ENCODE data around the gene PSMC5. TPM values are rescaled to one million over a fixed set of nuclear protein-coding genes. Genes with fewer than 3 reads are reported as not detected.

Gene PSMC5
- total RNA-seq, 1 donor from 2014 or later, result 133 TPM

- Mint-ChIP-seq H3K4me1 (ENCODE audit: low read depth, unreplicated experiment) (peaks cover 8% of the 10 kb centered on the region), H3K27ac (ENCODE audit: unreplicated experiment) (no peak overlapping the region), H3K9me3 (ENCODE audit: unreplicated experiment) (peaks cover 5% of the 10 kb centered on the region), H3K27me3 (ENCODE audit: unreplicated experiment) (peaks cover 6% of the 10 kb centered on the region), H3K36me3 (ENCODE audit: unreplicated experiment) (no peaks in the 10 kb centered on the region), H3K4me3 (ENCODE audit: unreplicated experiment) (no peak overlapping the region)
- DNase-seq, result no peak
- no peak for TF ChIP-seq CTCF (IDR thresholded peaks at IDR 0.05; ENCODE audit: partially characterized antibody, unreplicated experiment)
These were observed 6.0 kb downstream of the PSMC5 start for GRCh38 chr17:63833026-63833740.

GRCh38 chr17:63833741-63834373, 6.6 kb downstream of the PSMC5 start:
- H3K4me3 Mint-ChIP-seq (ENCODE audit: unreplicated experiment), result no peak overlapping the region
- peaks cover 4% of the 10 kb centered on the region for H3K9me3 Mint-ChIP-seq (ENCODE audit: unreplicated experiment)
- no peaks in the 10 kb centered on the region for H3K36me3 Mint-ChIP-seq (ENCODE audit: unreplicated experiment)
- no peak overlapping the region for H3K27ac Mint-ChIP-seq (ENCODE audit: unreplicated experiment)
- no peak for DNase-seq
- H3K27me3 Mint-ChIP-seq (ENCODE audit: unreplicated experiment), result peaks cover 6% of the 10 kb centered on the region
- H3K4me1 Mint-ChIP-seq (ENCODE audit: low read depth, unreplicated experiment), result peaks cover 8% of the 10 kb centered on the region
- TF ChIP-seq CTCF (IDR thresholded peaks at IDR 0.05; ENCODE audit: partially characterized antibody, unreplicated experiment), result no peak

GRCh38 chr17:63834431-63835166, 7.4 kb downstream of the PSMC5 start:
- H3K4me3 Mint-ChIP-seq (ENCODE audit: unreplicated experiment), result no peak overlapping the region
- H3K4me1 Mint-ChIP-seq (ENCODE audit: low read depth, unreplicated experiment), result peaks cover 6% of the 10 kb centered on the region
- H3K36me3 Mint-ChIP-seq (ENCODE audit: unreplicated experiment), result no peaks in the 10 kb centered on the region
- TF ChIP-seq CTCF (IDR thresholded peaks at IDR 0.05; ENCODE audit: partially characterized antibody, unreplicated experiment), result peak; percentile 48
- H3K9me3 Mint-ChIP-seq (ENCODE audit: unreplicated experiment), result peaks cover 3% of the 10 kb centered on the region
- DNase-seq, result peak; percentile 59
- no peak overlapping the region for H3K27ac Mint-ChIP-seq (ENCODE audit: unreplicated experiment)
- H3K27me3 Mint-ChIP-seq (ENCODE audit: unreplicated experiment), result peaks cover 6% of the 10 kb centered on the region

GRCh38 chr17:63835167-63835720, 8.0 kb downstream of the PSMC5 start:
- no peak for DNase-seq
- Mint-ChIP-seq H3K9me3 (ENCODE audit: unreplicated experiment) (peaks cover 3% of the 10 kb centered on the region), H3K4me1 (ENCODE audit: low read depth, unreplicated experiment) (peaks cover 6% of the 10 kb centered on the region), H3K36me3 (ENCODE audit: unreplicated experiment) (no peaks in the 10 kb centered on the region), H3K27ac (ENCODE audit: unreplicated experiment) (no peak overlapping the region), H3K27me3 (ENCODE audit: unreplicated experiment) (peaks cover 7% of the 10 kb centered on the region), H3K4me3 (ENCODE audit: unreplicated experiment) (no peak overlapping the region)
- no peak for TF ChIP-seq CTCF (IDR thresholded peaks at IDR 0.05; ENCODE audit: partially characterized antibody, unreplicated experiment)
